ENCODE measurements around the gene GTPBP1. TPM values are rescaled to one million over a fixed set of nuclear protein-coding genes. Genes with fewer than 3 reads are reported as not detected.

The GTPBP1 gene
- total RNA-seq, 1 donor from 2014 or later = 111 TPM

GRCh38 chr22:38753948-38754750, 48.4 kb downstream of the GTPBP1 start:
- H3K9me3 Mint-ChIP-seq = no peaks in the 10 kb centered on the region
- no peak for DNase-seq (ENCODE audit: low spot score)
- peak overlapping the region; percentile 95 for H3K4me3 Mint-ChIP-seq
- peak overlapping the region; percentile 93 for H3K27ac Mint-ChIP-seq
- peaks cover 67% of the 10 kb centered on the region for H3K4me1 Mint-ChIP-seq (ENCODE audit: low read depth)
- intact Hi-C loops (cut with micrococcal nuclease) = loop anchor here (5.0 to 10.0 kb wide), 3 partner anchors 231 to 552 kb away; partner anchors contain the start of genes APOBEC3B, DDX17 and MAFF
- peaks cover 36% of the 10 kb centered on the region for H3K36me3 Mint-ChIP-seq (ENCODE audit: low read depth)
- H3K27me3 Mint-ChIP-seq (ENCODE audit: insufficient read depth) = no peaks in the 10 kb centered on the region

- H3K4me3 Mint-ChIP-seq = peak overlapping the region; percentile 95
- H3K27me3 Mint-ChIP-seq (ENCODE audit: insufficient read depth) = no peaks in the 10 kb centered on the region
- H3K27ac Mint-ChIP-seq = peak overlapping the region; percentile 93
- peaks cover 31% of the 10 kb centered on the region for H3K36me3 Mint-ChIP-seq (ENCODE audit: low read depth)
- H3K9me3 Mint-ChIP-seq = no peaks in the 10 kb centered on the region
- DNase-seq (ENCODE audit: low spot score) = no peak
- intact Hi-C loops (cut with micrococcal nuclease) = loop anchor here (1.0 to 10.0 kb wide), 5 partner anchors 116 to 552 kb away; partner anchors contain the start of genes APOBEC3B, DDX17 and MAFF
- H3K4me1 Mint-ChIP-seq (ENCODE audit: low read depth) = peaks cover 67% of the 10 kb centered on the region
These were observed 49.0 kb downstream of the GTPBP1 start for GRCh38 chr22:38754751-38755154.

- Mint-ChIP-seq H3K27me3 (ENCODE audit: insufficient read depth) (no peaks in the 10 kb centered on the region), H3K4me1 (ENCODE audit: low read depth) (peaks cover 62% of the 10 kb centered on the region), H3K9me3 (no peaks in the 10 kb centered on the region), H3K27ac (peak overlapping the region; percentile 93), H3K36me3 (ENCODE audit: low read depth) (peaks cover 26% of the 10 kb centered on the region), H3K4me3 (peak overlapping the region; percentile 95)
- intact Hi-C loops (cut with micrococcal nuclease) = loop anchor here (1.0 to 10.0 kb wide), 3 partner anchors 115 to 337 kb away; partner anchors contain the start of gene APOBEC3B
- DNase-seq (ENCODE audit: low spot score) = peak; percentile 64
These were observed 49.6 kb downstream of the GTPBP1 start for GRCh38 chr22:38755155-38755910.

- H3K4me3 Mint-ChIP-seq = peak within 1 kb of the TSS; percentile 95
- H3K36me3 Mint-ChIP-seq (ENCODE audit: low read depth) = peaks cover 24% of the 10 kb centered on the region
- intact Hi-C loops (cut with micrococcal nuclease) = loop anchor here (1.0 to 10.0 kb wide), 5 partner anchors 38 to 336 kb away; partner anchors contain the start of genes APOBEC3B, DNAL4 and GTPBP1
- peaks cover 59% of the 10 kb centered on the region for H3K4me1 Mint-ChIP-seq (ENCODE audit: low read depth)
- H3K27ac Mint-ChIP-seq = peak within 1 kb of the TSS; percentile 97
- peak; percentile 94 for DNase-seq (ENCODE audit: low spot score)
- H3K27me3 Mint-ChIP-seq (ENCODE audit: insufficient read depth) = no peaks in the 10 kb centered on the region
- H3K9me3 Mint-ChIP-seq = no peaks in the 10 kb centered on the region
These were observed 50.3 kb downstream of the GTPBP1 start, which contains the start of gene SUN2 for GRCh38 chr22:38755911-38756532. TSS of gene SUN2 (minus strand) at chr22:38755998. CDS start at chr22:38752628, 3,370 bp downstream.

GRCh38 chr22:38756711-38757463, 51.1 kb downstream of the GTPBP1 start:
- Mint-ChIP-seq H3K36me3 (ENCODE audit: low read depth) (peaks cover 19% of the 10 kb centered on the region), H3K4me3 (peak overlapping the region; percentile 95), H3K27me3 (ENCODE audit: insufficient read depth) (no peaks in the 10 kb centered on the region), H3K4me1 (ENCODE audit: low read depth) (peaks cover 51% of the 10 kb centered on the region), H3K27ac (peak overlapping the region; percentile 97), H3K9me3 (no peaks in the 10 kb centered on the region)
- intact Hi-C loops (cut with micrococcal nuclease) = loop anchor here (1.0 to 10.0 kb wide), 4 partner anchors 37 to 335 kb away; partner anchors contain the start of genes APOBEC3B, DNAL4 and GTPBP1
- DNase-seq (ENCODE audit: low spot score) = no peak

GRCh38 chr22:38757464-38757757, 51.7 kb downstream of the GTPBP1 start:
- no peak for DNase-seq (ENCODE audit: low spot score)
- H3K4me3 Mint-ChIP-seq = peak overlapping the region; percentile 95
- no peaks in the 10 kb centered on the region for H3K9me3 Mint-ChIP-seq
- H3K4me1 Mint-ChIP-seq (ENCODE audit: low read depth) = peaks cover 46% of the 10 kb centered on the region
- peaks cover 15% of the 10 kb centered on the region for H3K36me3 Mint-ChIP-seq (ENCODE audit: low read depth)
- peak overlapping the region; percentile 97 for H3K27ac Mint-ChIP-seq
- intact Hi-C loops (cut with micrococcal nuclease) = loop anchor here (5.0 to 10.0 kb wide), 2 partner anchors 227 to 335 kb away; partner anchors contain the start of gene APOBEC3B
- no peaks in the 10 kb centered on the region for H3K27me3 Mint-ChIP-seq (ENCODE audit: insufficient read depth)

- DNase-seq (ENCODE audit: low spot score) = peak; percentile 55
- H3K9me3 Mint-ChIP-seq = no peaks in the 10 kb centered on the region
- intact Hi-C loops (cut with micrococcal nuclease) = loop anchor here (1.0 to 10.0 kb wide), 4 partner anchors 84 to 334 kb away; partner anchors contain the start of gene APOBEC3B
- H3K27ac Mint-ChIP-seq = peak overlapping the region; percentile 79
- H3K4me3 Mint-ChIP-seq = peak overlapping the region; percentile 63
- H3K27me3 Mint-ChIP-seq (ENCODE audit: insufficient read depth) = no peaks in the 10 kb centered on the region
- H3K36me3 Mint-ChIP-seq (ENCODE audit: low read depth) = peaks cover 10% of the 10 kb centered on the region
- peaks cover 37% of the 10 kb centered on the region for H3K4me1 Mint-ChIP-seq (ENCODE audit: low read depth)
These were observed 52.7 kb downstream of the GTPBP1 start for GRCh38 chr22:38758276-38758945.

GRCh38 chr22:38759005-38759404, 53.3 kb downstream of the GTPBP1 start:
- H3K9me3 Mint-ChIP-seq = no peaks in the 10 kb centered on the region
- peaks cover 4% of the 10 kb centered on the region for H3K36me3 Mint-ChIP-seq (ENCODE audit: low read depth)
- intact Hi-C loops (cut with micrococcal nuclease) = loop anchor here (2.0 to 10.0 kb wide), 3 partner anchors 84 to 333 kb away; partner anchors contain the start of gene APOBEC3B
- no peaks in the 10 kb centered on the region for H3K27me3 Mint-ChIP-seq (ENCODE audit: insufficient read depth)
- no peak overlapping the region for H3K27ac Mint-ChIP-seq
- peaks cover 31% of the 10 kb centered on the region for H3K4me1 Mint-ChIP-seq (ENCODE audit: low read depth)
- no peak for DNase-seq (ENCODE audit: low spot score)
- H3K4me3 Mint-ChIP-seq = peak overlapping the region; percentile 33

GRCh38 chr22:38760477-38761201, 54.9 kb downstream of the GTPBP1 start:
- H3K36me3 Mint-ChIP-seq (ENCODE audit: low read depth) = no peaks in the 10 kb centered on the region
- peaks cover 28% of the 10 kb centered on the region for H3K4me1 Mint-ChIP-seq (ENCODE audit: low read depth)
- DNase-seq (ENCODE audit: low spot score) = no peak
- H3K9me3 Mint-ChIP-seq = no peaks in the 10 kb centered on the region
- no peak overlapping the region for H3K27ac Mint-ChIP-seq
- no peaks in the 10 kb centered on the region for H3K27me3 Mint-ChIP-seq (ENCODE audit: insufficient read depth)
- no peak overlapping the region for H3K4me3 Mint-ChIP-seq
- intact Hi-C loops (cut with micrococcal nuclease) = no loop called here

GRCh38 chr22:38761202-38762162, 55.7 kb downstream of the GTPBP1 start:
- Mint-ChIP-seq H3K9me3 (no peaks in the 10 kb centered on the region), H3K27me3 (ENCODE audit: insufficient read depth) (no peaks in the 10 kb centered on the region), H3K36me3 (ENCODE audit: low read depth) (no peaks in the 10 kb centered on the region), H3K27ac (no peak overlapping the region), H3K4me1 (ENCODE audit: low read depth) (peaks cover 26% of the 10 kb centered on the region), H3K4me3 (no peak overlapping the region)
- intact Hi-C loops (cut with micrococcal nuclease) = no loop called here
- no peak for DNase-seq (ENCODE audit: low spot score)
